ENCODE measurements around the gene GMDS.
"Not testable (repeated sequence)": the region's sequence is repeated elsewhere in the genome, so short reads cannot be mapped to it uniquely, and the experiment has no call there.

GMDS gene

GRCh38 chr6:1751063-1751462 is 494.3 kb downstream of the GMDS start:
- not testable (repeated sequence) for H2AFZ ChIP-seq (ENCODE audit: low read length, unreplicated experiment); H3K36me3 ChIP-seq (ENCODE audit: insufficient read depth, low read length); H3K27ac ChIP-seq (ENCODE audit: low read depth, low read length); H3K27me3 ChIP-seq (ENCODE audit: insufficient read depth, low read length); H3K79me2 ChIP-seq (ENCODE audit: control insufficient read depth, insufficient read depth, low read length, unreplicated experiment); H3K4me3 ChIP-seq (ENCODE audit: low read depth, low read length); H3K4me1 ChIP-seq (ENCODE audit: control insufficient read depth, insufficient read depth, low read length, unreplicated experiment)

GRCh38 chr6:1749041-1749440 is 496.4 kb downstream of the GMDS start:
- Histone ChIP-seq H3K4me1 (ENCODE audit: control insufficient read depth, insufficient read depth, low read length, unreplicated experiment) (no peaks in the 10 kb centered on the region), H3K79me2 (ENCODE audit: control insufficient read depth, insufficient read depth, low read length, unreplicated experiment) (no peaks in the 10 kb centered on the region), H2AFZ (ENCODE audit: low read length, unreplicated experiment) (no peak overlapping the region), H3K4me3 (ENCODE audit: low read depth, low read length) (no peak overlapping the region), H3K27ac (ENCODE audit: low read depth, low read length) (no peak overlapping the region), H3K27me3 (ENCODE audit: insufficient read depth, low read length) (no peaks in the 10 kb centered on the region), H3K36me3 (ENCODE audit: insufficient read depth, low read length) (no peaks in the 10 kb centered on the region)

GRCh38 chr6:1747531-1747930 is 497.9 kb downstream of the GMDS start:
- H3K36me3 ChIP-seq (ENCODE audit: insufficient read depth, low read length) = no peaks in the 10 kb centered on the region
- H3K27me3 ChIP-seq (ENCODE audit: insufficient read depth, low read length) = no peaks in the 10 kb centered on the region
- no peak overlapping the region for H3K4me3 ChIP-seq (ENCODE audit: low read depth, low read length)
- H3K79me2 ChIP-seq (ENCODE audit: control insufficient read depth, insufficient read depth, low read length, unreplicated experiment) = no peaks in the 10 kb centered on the region
- H2AFZ ChIP-seq (ENCODE audit: low read length, unreplicated experiment) = no peak overlapping the region
- H3K27ac ChIP-seq (ENCODE audit: low read depth, low read length) = no peak overlapping the region
- no peaks in the 10 kb centered on the region for H3K4me1 ChIP-seq (ENCODE audit: control insufficient read depth, insufficient read depth, low read length, unreplicated experiment)

DNA sequence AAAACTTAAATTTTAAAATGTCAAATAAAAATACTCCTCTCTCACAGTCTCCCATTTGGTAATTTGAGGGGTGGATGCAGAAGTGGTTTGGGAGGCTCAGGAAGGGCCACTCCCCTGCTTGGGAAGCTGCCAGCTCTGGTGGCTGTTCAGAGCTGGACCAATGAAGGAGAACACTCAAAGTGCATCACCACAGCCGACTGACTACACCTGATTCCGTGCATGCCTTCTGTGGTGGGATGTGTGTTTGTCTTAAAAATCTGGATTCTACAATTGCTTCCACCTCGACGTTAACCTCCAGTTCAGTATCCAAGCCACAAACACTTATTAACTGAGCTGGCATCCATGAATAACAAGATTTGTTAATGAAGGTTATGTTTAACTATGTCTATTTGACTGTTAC is 498.4 kb downstream of the GMDS start:
- no peak overlapping the region for H2AFZ ChIP-seq (ENCODE audit: low read length, unreplicated experiment)
- no peaks in the 10 kb centered on the region for H3K79me2 ChIP-seq (ENCODE audit: control insufficient read depth, insufficient read depth, low read length, unreplicated experiment)
- no peaks in the 10 kb centered on the region for H3K27me3 ChIP-seq (ENCODE audit: insufficient read depth, low read length)
- no peak overlapping the region for H3K27ac ChIP-seq (ENCODE audit: low read depth, low read length)
- H3K4me1 ChIP-seq (ENCODE audit: control insufficient read depth, insufficient read depth, low read length, unreplicated experiment) = no peaks in the 10 kb centered on the region
- H3K4me3 ChIP-seq (ENCODE audit: low read depth, low read length) = no peak overlapping the region
- no peaks in the 10 kb centered on the region for H3K36me3 ChIP-seq (ENCODE audit: insufficient read depth, low read length)

- no peaks in the 10 kb centered on the region for H3K4me1 ChIP-seq (ENCODE audit: control insufficient read depth, insufficient read depth, low read length, unreplicated experiment)
- no peaks in the 10 kb centered on the region for H3K36me3 ChIP-seq (ENCODE audit: insufficient read depth, low read length)
- H2AFZ ChIP-seq (ENCODE audit: low read length, unreplicated experiment) = no peak overlapping the region
- no peak overlapping the region for H3K27ac ChIP-seq (ENCODE audit: low read depth, low read length)
- no peaks in the 10 kb centered on the region for H3K27me3 ChIP-seq (ENCODE audit: insufficient read depth, low read length)
- no peak overlapping the region for H3K4me3 ChIP-seq (ENCODE audit: low read depth, low read length)
- no peaks in the 10 kb centered on the region for H3K79me2 ChIP-seq (ENCODE audit: control insufficient read depth, insufficient read depth, low read length, unreplicated experiment)
Measured at GRCh38 chr6:1745814-1746213, 499.6 kb downstream of the GMDS start.

DNA sequence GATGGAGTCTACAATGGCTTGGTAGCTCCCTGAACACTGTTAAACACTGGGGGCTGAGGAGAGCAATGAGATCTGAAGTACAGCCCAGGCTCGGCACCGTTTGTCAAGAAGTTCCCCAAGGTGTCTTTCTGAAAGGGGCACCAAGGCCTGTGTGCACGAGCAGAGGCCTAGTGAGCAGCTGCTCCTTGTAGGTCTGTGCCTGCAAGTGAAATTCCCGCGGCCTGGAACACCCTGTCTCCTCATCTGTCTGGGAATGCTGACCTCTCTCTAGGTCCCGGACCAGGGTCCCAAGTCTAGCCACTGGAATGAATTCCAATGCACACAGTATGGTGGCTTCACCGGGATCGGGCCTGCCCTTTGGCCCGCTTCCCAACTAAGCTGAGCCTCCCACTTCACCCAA is 500.9 kb downstream of the GMDS start:
- Histone ChIP-seq H3K27ac (ENCODE audit: low read depth, low read length) (no peak overlapping the region), H3K4me3 (ENCODE audit: low read depth, low read length) (no peak overlapping the region), H3K27me3 (ENCODE audit: insufficient read depth, low read length) (no peaks in the 10 kb centered on the region), H3K36me3 (ENCODE audit: insufficient read depth, low read length) (no peaks in the 10 kb centered on the region), H3K79me2 (ENCODE audit: control insufficient read depth, insufficient read depth, low read length, unreplicated experiment) (no peaks in the 10 kb centered on the region), H3K4me1 (ENCODE audit: control insufficient read depth, insufficient read depth, low read length, unreplicated experiment) (no peaks in the 10 kb centered on the region), H2AFZ (ENCODE audit: low read length, unreplicated experiment) (no peak overlapping the region)

DNA sequence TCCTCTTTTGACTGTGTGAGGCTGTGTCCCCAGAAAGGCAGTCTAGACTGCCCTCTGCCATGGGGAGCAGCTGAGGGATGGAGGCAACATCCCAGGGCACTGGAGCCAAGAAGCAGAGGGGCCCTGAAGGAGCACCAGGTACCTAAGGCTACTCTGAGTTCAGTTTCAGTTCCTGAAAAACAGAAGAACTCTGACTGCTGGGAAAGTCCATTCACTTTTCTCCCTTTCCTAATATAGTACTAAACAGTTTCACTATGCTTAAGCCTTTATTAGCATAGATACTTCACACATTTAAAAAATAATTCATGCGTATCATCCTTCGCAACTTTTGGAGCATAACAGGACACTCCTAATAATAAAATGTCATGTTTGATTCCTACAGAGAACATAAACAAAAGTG is 505.7 kb downstream of the GMDS start:
- Histone ChIP-seq H3K27ac (ENCODE audit: low read depth, low read length) (no peak overlapping the region), H3K36me3 (ENCODE audit: insufficient read depth, low read length) (no peaks in the 10 kb centered on the region), H3K4me3 (ENCODE audit: low read depth, low read length) (no peak overlapping the region), H2AFZ (ENCODE audit: low read length, unreplicated experiment) (no peak overlapping the region), H3K79me2 (ENCODE audit: control insufficient read depth, insufficient read depth, low read length, unreplicated experiment) (no peaks in the 10 kb centered on the region), H3K27me3 (ENCODE audit: insufficient read depth, low read length) (no peaks in the 10 kb centered on the region), H3K4me1 (ENCODE audit: control insufficient read depth, insufficient read depth, low read length, unreplicated experiment) (no peaks in the 10 kb centered on the region)

DNA sequence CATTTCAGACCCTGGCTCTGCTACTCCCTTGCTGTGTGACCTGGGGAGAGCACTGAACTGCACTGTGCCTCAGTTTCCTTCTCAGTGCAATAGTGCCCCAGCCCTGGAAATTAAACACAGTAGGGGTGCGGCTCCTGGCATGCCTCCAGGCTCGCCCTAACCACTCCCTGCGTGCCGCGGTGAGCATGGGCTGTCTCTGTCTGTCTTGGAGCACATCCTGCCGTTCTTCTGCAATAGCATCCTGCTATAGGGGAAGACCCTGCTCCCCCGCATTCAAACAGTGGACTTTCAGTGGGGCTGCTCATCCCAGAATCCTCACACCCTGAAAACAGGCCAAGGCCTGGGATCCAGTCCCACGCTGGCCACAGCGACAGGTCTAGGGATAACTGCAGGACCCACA is 506.2 kb downstream of the GMDS start:
- Histone ChIP-seq H3K79me2 (ENCODE audit: control insufficient read depth, insufficient read depth, low read length, unreplicated experiment) (no peaks in the 10 kb centered on the region), H3K27me3 (ENCODE audit: insufficient read depth, low read length) (no peaks in the 10 kb centered on the region), H3K4me3 (ENCODE audit: low read depth, low read length) (no peak overlapping the region), H2AFZ (ENCODE audit: low read length, unreplicated experiment) (no peak overlapping the region), H3K27ac (ENCODE audit: low read depth, low read length) (no peak overlapping the region), H3K4me1 (ENCODE audit: control insufficient read depth, insufficient read depth, low read length, unreplicated experiment) (no peaks in the 10 kb centered on the region), H3K36me3 (ENCODE audit: insufficient read depth, low read length) (no peaks in the 10 kb centered on the region)

- H2AFZ ChIP-seq (ENCODE audit: low read length, unreplicated experiment) = no peak overlapping the region
- no peaks in the 10 kb centered on the region for H3K36me3 ChIP-seq (ENCODE audit: insufficient read depth, low read length)
- no peaks in the 10 kb centered on the region for H3K27me3 ChIP-seq (ENCODE audit: insufficient read depth, low read length)
- H3K4me1 ChIP-seq (ENCODE audit: control insufficient read depth, insufficient read depth, low read length, unreplicated experiment) = no peaks in the 10 kb centered on the region
- no peak overlapping the region for H3K4me3 ChIP-seq (ENCODE audit: low read depth, low read length)
- H3K27ac ChIP-seq (ENCODE audit: low read depth, low read length) = no peak overlapping the region
- no peaks in the 10 kb centered on the region for H3K79me2 ChIP-seq (ENCODE audit: control insufficient read depth, insufficient read depth, low read length, unreplicated experiment)
Measured at GRCh38 chr6:1738558-1739081, 506.8 kb downstream of the GMDS start.

DNA sequence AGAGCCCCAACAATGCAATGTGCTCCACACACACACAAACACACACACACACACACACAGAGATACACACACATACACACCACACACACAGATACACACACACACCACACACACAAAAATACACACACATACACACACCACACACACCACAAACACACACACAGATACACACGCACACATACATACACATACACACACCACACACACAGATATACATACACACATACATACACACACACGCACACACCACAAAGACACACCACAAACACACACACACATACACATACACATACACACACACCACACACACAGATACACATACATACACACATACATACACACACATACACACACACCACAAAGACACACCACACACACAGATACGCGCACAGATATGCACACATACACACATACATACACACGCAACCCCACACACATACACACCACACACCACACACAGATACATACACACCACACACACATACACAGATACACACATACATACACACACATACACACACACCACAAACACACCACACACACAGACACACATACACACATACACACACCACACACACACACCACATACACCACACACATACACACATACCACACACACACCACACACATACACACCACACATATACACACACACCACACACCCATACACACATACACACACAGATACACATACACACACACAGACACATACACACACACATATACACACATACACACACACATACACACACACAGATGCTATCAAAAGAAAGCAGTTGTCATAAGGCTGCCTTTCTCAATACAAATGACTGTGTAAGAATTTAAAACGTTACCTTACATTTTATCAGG is 507.7 kb downstream of the GMDS start:
- Histone ChIP-seq H3K4me3 (ENCODE audit: low read depth, low read length) (no peak overlapping the region), H3K27ac (ENCODE audit: low read depth, low read length) (no peak overlapping the region), H3K27me3 (ENCODE audit: insufficient read depth, low read length) (no peaks in the 10 kb centered on the region), H2AFZ (ENCODE audit: low read length, unreplicated experiment) (no peak overlapping the region), H3K4me1 (ENCODE audit: control insufficient read depth, insufficient read depth, low read length, unreplicated experiment) (no peaks in the 10 kb centered on the region), H3K36me3 (ENCODE audit: insufficient read depth, low read length) (no peaks in the 10 kb centered on the region), H3K79me2 (ENCODE audit: control insufficient read depth, insufficient read depth, low read length, unreplicated experiment) (no peaks in the 10 kb centered on the region)

DNA sequence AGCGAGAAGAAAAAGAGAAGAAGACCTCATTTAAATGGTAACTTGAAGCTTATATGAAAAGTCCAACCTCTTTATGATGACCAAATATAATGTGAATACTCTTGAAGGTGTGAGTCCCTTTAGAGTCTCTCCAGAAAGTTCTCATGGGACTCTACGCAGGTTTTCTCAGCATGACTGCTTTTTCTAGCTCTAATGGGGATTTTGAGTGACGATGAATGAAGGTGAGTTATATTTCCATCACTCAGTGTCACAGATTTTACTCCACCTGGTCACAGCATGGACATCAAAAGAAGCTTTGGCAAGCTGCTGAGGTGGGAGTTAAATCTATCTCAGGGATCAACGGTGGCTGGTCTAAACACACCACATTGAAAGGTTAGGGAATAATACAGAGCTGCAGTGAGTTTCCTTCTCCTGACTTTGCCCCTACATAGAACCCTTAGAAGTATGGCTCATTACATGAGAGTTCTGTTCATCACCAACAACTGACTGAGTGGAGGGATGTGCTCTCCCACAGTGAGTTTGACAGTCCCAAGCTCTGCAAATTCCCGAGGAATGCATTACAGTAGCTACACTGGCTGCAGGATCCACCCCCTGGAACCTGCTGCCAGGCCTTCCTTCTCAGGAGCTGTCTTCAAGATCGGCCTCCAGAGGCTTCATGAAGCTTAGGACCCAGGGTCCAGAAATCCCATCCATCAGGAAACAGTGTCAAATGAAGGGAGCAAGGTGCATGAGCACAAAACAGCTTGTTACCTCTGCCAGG is 508.9 kb downstream of the GMDS start:
- Histone ChIP-seq H3K27ac (ENCODE audit: low read depth, low read length) (no peak overlapping the region), H3K4me1 (ENCODE audit: control insufficient read depth, insufficient read depth, low read length, unreplicated experiment) (no peaks in the 10 kb centered on the region), H3K36me3 (ENCODE audit: insufficient read depth, low read length) (no peaks in the 10 kb centered on the region), H3K79me2 (ENCODE audit: control insufficient read depth, insufficient read depth, low read length, unreplicated experiment) (no peaks in the 10 kb centered on the region), H3K27me3 (ENCODE audit: insufficient read depth, low read length) (no peaks in the 10 kb centered on the region), H2AFZ (ENCODE audit: low read length, unreplicated experiment) (no peak overlapping the region), H3K4me3 (ENCODE audit: low read depth, low read length) (no peak overlapping the region)

All from ACC112 (cell line).